Measurements from ENCODE around the gene ARHGAP26.

The ARHGAP26 gene

GRCh38 chr5:142974409-142974808 lies 204.2 kb downstream of the ARHGAP26 start:
- Histone ChIP-seq H3K79me2 (ENCODE audit: insufficient read depth, low read length) (no peaks in the 10 kb centered on the region), H3K27me3 (ENCODE audit: insufficient read depth, low read length) (no peaks in the 10 kb centered on the region), H3K4me2 (ENCODE audit: low read length) (no peak overlapping the region), H3K4me1 (ENCODE audit: insufficient read depth, low read length, severe bottlenecking) (peaks cover 4% of the 10 kb centered on the region), H2AFZ (ENCODE audit: low read length) (no peak overlapping the region), H3K27ac (ENCODE audit: low read depth, low read length, poor library complexity, severe bottlenecking) (no peak overlapping the region), H3K9me3 (ENCODE audit: low read length) (no peaks in the 10 kb centered on the region), H3K4me3 (ENCODE audit: low read depth, low read length, poor library complexity, severe bottlenecking) (no peak overlapping the region), H3K36me3 (ENCODE audit: insufficient read depth, low read length) (no peaks in the 10 kb centered on the region), H3K9me2 (ENCODE audit: low read depth, low read length) (no peaks in the 10 kb centered on the region), H4K20me1 (ENCODE audit: insufficient read depth, low read length) (no peaks in the 10 kb centered on the region), H3K9ac (ENCODE audit: low read length) (no peak overlapping the region), H3F3A (ENCODE audit: insufficient read depth, low read length) (no peaks in the 10 kb centered on the region)
- TF ChIP-seq CTCF (IDR thresholded peaks at IDR 0.05; ENCODE audit: low read length), result no peak
- no peak for TF ChIP-seq EZH2 (IDR thresholded peaks at IDR 0.05; ENCODE audit: borderline replicate concordance, low read length)

GRCh38 chr5:142976861-142977260 lies 206.7 kb downstream of the ARHGAP26 start:
- Histone ChIP-seq H3K9me3 (ENCODE audit: low read length) (no peaks in the 10 kb centered on the region), H3F3A (ENCODE audit: insufficient read depth, low read length) (no peaks in the 10 kb centered on the region), H3K36me3 (ENCODE audit: insufficient read depth, low read length) (no peaks in the 10 kb centered on the region), H4K20me1 (ENCODE audit: insufficient read depth, low read length) (no peaks in the 10 kb centered on the region), H3K4me3 (ENCODE audit: low read depth, low read length, poor library complexity, severe bottlenecking) (no peak overlapping the region), H3K9me2 (ENCODE audit: low read depth, low read length) (no peaks in the 10 kb centered on the region), H3K79me2 (ENCODE audit: insufficient read depth, low read length) (no peaks in the 10 kb centered on the region), H3K4me2 (ENCODE audit: low read length) (no peak overlapping the region), H3K27me3 (ENCODE audit: insufficient read depth, low read length) (no peaks in the 10 kb centered on the region), H3K27ac (ENCODE audit: low read depth, low read length, poor library complexity, severe bottlenecking) (no peak overlapping the region), H3K4me1 (ENCODE audit: insufficient read depth, low read length, severe bottlenecking) (no peaks in the 10 kb centered on the region), H2AFZ (ENCODE audit: low read length) (no peak overlapping the region), H3K9ac (ENCODE audit: low read length) (no peak overlapping the region)
- no peak for TF ChIP-seq EZH2 (IDR thresholded peaks at IDR 0.05; ENCODE audit: borderline replicate concordance, low read length)
- TF ChIP-seq CTCF (IDR thresholded peaks at IDR 0.05; ENCODE audit: low read length), result no peak

- Histone ChIP-seq H2AFZ (ENCODE audit: low read length) (no peak overlapping the region), H4K20me1 (ENCODE audit: insufficient read depth, low read length) (no peaks in the 10 kb centered on the region), H3K27ac (ENCODE audit: low read depth, low read length, poor library complexity, severe bottlenecking) (no peak overlapping the region), H3F3A (ENCODE audit: insufficient read depth, low read length) (no peaks in the 10 kb centered on the region), H3K4me3 (ENCODE audit: low read depth, low read length, poor library complexity, severe bottlenecking) (no peak overlapping the region), H3K9me3 (ENCODE audit: low read length) (no peaks in the 10 kb centered on the region), H3K36me3 (ENCODE audit: insufficient read depth, low read length) (no peaks in the 10 kb centered on the region), H3K9ac (ENCODE audit: low read length) (no peak overlapping the region), H3K4me2 (ENCODE audit: low read length) (no peak overlapping the region), H3K4me1 (ENCODE audit: insufficient read depth, low read length, severe bottlenecking) (no peaks in the 10 kb centered on the region), H3K9me2 (ENCODE audit: low read depth, low read length) (no peaks in the 10 kb centered on the region), H3K27me3 (ENCODE audit: insufficient read depth, low read length) (no peaks in the 10 kb centered on the region), H3K79me2 (ENCODE audit: insufficient read depth, low read length) (no peaks in the 10 kb centered on the region)
- no peak for TF ChIP-seq EZH2 (IDR thresholded peaks at IDR 0.05; ENCODE audit: borderline replicate concordance, low read length)
- TF ChIP-seq CTCF (IDR thresholded peaks at IDR 0.05; ENCODE audit: low read length), result no peak
Measured at GRCh38 chr5:142977363-142978051, 207.3 kb downstream of the ARHGAP26 start.
